Spleen (tissue), 7 donors: Measurements from ENCODE around the gene KCNQ1.

Source experiments
- CTCF ChIP-seq, 11 experiments: fragments of 200-600 bp in 7 of 11; fragments of 450-650 bp in 4 of 11; sonication (generic) in 4 of 11; IDR thresholded peaks in 8 of 11; conservative IDR thresholded peaks in 3 of 11; 1 replicate in 7 of 11; 2 replicates in 4 of 11; pipeline versions ENCODE4 v1.4.0 to v1.8.0; 2016 to 2021; ENCODE audit warnings: antibody characterized with exemption in 11 of 11, inconsistent platforms in 4 of 11, mild to moderate bottlenecking in 1 of 11
- POLR2A ChIP-seq, 3 donors: fragments of 450-650 bp; IDR thresholded peaks; one replicate each; pipeline ENCODE4 v1.5.1; 2017; ENCODE audit warnings: antibody characterized with exemption in 3 of 3, mild to moderate bottlenecking in 1 of 3
- POLR2AphosphoS5 ChIP-seq, 3 donors: sonication (generic); formaldehyde crosslinking; IDR thresholded peaks; one replicate each; pipeline ENCODE4 v1.5.1; 2017; ENCODE audit warnings: antibody characterized with exemption in 3 of 3
- donor health status: DM: no; HTN: no; CAD: no; lungs with moderate emphysema.
- donor health status: DM: no; HTN: no; CAD: no.
- donor health status: DM: no; HTN: no; CAD: no.

- TF ChIP-seq CTCF (IDR thresholded peaks at IDR 0.05 in 8 of 11, conservative IDR thresholded peaks at IDR 0.05 in 3 of 11) (no peak), POLR2AphosphoS5 (IDR thresholded peaks at IDR 0.05) (no peak), POLR2A (IDR thresholded peaks at IDR 0.05) (no peak)
Observed at GRCh38 chr11:2819316-2819715, 374.5 kb downstream of the KCNQ1 start.
